Right cardiac atrium (tissue), 5 donors: ENCODE results near the gene PPRC1. TPM values are rescaled to one million over a fixed set of nuclear protein-coding genes. Genes with fewer than 3 reads are reported as not detected.
"Not testable (repeated sequence)": the region's sequence is repeated elsewhere in the genome, so short reads cannot be mapped to it uniquely, and the experiment has no call there.

ENCODE experiments used
- ATAC-seq, 2 donors: fragments of 200-7000 bp; cut with Tn5 transposase; one replicate each; pipeline versions ENCODE4 v1.8.0 to v1.9.1; 2020; ENCODE audit warnings: moderate library complexity in 2 of 2, mild to moderate bottlenecking in 1 of 2
- DNase-seq, 3 donors: peaks; one replicate each; pipeline ENCODE4 v3.0.0-alpha.2; 2020
- H3K27ac ChIP-seq: one replicate; pipeline ENCODE4 v1.5.1; 2013; ENCODE audit warnings: mild to moderate bottlenecking, low read length, control low read depth, moderate library complexity
- H3K27me3 ChIP-seq: one replicate; pipeline ENCODE4 v1.6.1; 2013; ENCODE audit not compliant: control insufficient read depth, insufficient read depth
- H3K4me1 ChIP-seq: one replicate; pipeline ENCODE4 v1.6.1; 2013; ENCODE audit warnings: low read length; ENCODE audit not compliant: control insufficient read depth, insufficient read depth
- H3K4me3 ChIP-seq: one replicate; pipeline ENCODE4 v1.5.1; 2013; ENCODE audit warnings: low read length, control low read depth
- H3K9me3 ChIP-seq: one replicate; pipeline ENCODE4 v1.6.1; 2013; ENCODE audit warnings: low read length; ENCODE audit not compliant: control insufficient read depth
- WGBS: extraction: QIAGEN DNeasy Blood & Tissue Kit; methylation state at CpG from one replicate; pipeline ENCODE4 v1.1.7; 2013; 5-methylcytosine and 5-hydroxymethylcytosine counted together
- intact Hi-C, 4 donors: fragments of 100-400 bp; cut with DNase I; formaldehyde crosslinking; loops; one replicate each; pipeline versions ENCODE4 v1.11.0 to v1.14.0; 2022 to 2023
- polyA plus RNA-seq: library from polyadenylated mRNA; stranded (reverse); fragments of 200-250 nt; gene quantifications from one replicate; pipeline ENCODE4 v1.2.3, GENCODE V29; 2013
- total RNA-seq, 4 donors: library from RNA; stranded (reverse); fragmentation: NEBNext Ultra II Directional; extraction: Animal tissue kit (Norgen Biotek cat#: 25700); gene quantifications; one replicate each; pipeline ENCODE4 v1.2.1, GENCODE V29; 2021
- donor health status: healthy with polysubstance abuse.
- donor health status: DM: no; HTN: yes; CAD: no.
- donor health status: DM: no; HTN: no; CAD: no.
- donor health status: DM: no; HTN: yes; CAD: no; lungs with severe emphysema.
- donor health status: DM: yes; HTN: yes; CAD: no.

The PPRC1 gene
- total and polyA plus RNA-seq, 5 donors: 11.6 to 28.3 (median 15.0) TPM

DNA sequence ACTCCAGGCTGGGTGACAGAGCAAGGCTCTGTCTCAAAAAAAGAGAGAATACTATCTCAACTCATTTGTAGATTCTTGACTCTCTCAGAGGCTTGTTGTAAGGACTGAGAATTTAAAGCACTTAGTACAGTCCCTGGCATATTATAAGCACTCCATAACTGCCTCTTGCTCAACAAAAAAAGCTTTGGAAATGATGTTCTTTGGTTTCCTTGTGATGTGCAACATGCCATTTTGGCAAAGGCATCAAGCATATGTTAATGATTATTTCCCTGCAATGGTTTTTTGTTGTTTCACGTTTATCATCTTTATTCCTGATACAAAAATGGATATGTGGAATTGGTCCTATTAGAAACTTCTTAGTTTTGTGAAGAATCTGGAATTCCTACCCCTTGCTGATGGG, 35.0 kb downstream of the PPRC1 start:
- WGBS: 49% methylated on average over 1 of the region's 1 CpG
- H3K4me1 ChIP-seq: no peaks in the 10 kb centered on the region
- ATAC-seq: no peak
- no peaks in the 10 kb centered on the region for H3K9me3 ChIP-seq
- no peak for DNase-seq
- no peaks in the 10 kb centered on the region for H3K27me3 ChIP-seq
- H3K4me3 ChIP-seq: no peak overlapping the region
- no peak overlapping the region for H3K27ac ChIP-seq
- intact Hi-C loops: loop anchor here in 2 of 4 donors (10.0 kb wide), 1 partner anchor 187 kb away; no protein-coding TSS in a partner anchor

DNA sequence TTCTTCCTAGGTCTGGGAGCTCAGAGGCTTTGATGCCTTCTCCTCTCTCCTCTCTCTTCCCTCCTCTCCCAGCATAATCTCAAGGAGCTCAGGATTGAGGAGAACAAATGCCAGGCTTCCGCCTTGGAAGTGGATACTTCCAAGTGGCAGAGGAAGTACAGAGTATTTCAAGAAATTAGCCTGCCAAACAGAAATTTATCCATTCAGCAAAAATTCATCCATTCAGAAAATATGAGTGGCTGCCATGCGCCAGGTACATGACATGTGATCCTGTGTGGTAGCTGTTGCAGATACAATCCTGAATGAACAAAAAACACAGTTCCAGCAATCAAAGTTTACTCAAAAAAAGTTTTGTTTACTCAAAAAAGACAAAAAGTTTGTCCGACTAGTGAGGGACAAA, 37.8 kb downstream of the PPRC1 start:
- intact Hi-C loops: loop anchor here in 3 of 4 donors (5.0 to 10.0 kb wide), 3 partner anchors 54 to 187 kb away; partner anchors contain the start of gene ELOVL3 (in 3 of the 3)
- H3K4me3 ChIP-seq: no peak overlapping the region
- H3K27ac ChIP-seq: no peak overlapping the region
- WGBS: 83% methylated on average over 3 of the region's 3 CpGs
- H3K27me3 ChIP-seq: no peaks in the 10 kb centered on the region
- ATAC-seq: no peak
- H3K9me3 ChIP-seq: no peaks in the 10 kb centered on the region
- no peak for DNase-seq
- no peaks in the 10 kb centered on the region for H3K4me1 ChIP-seq

DNA sequence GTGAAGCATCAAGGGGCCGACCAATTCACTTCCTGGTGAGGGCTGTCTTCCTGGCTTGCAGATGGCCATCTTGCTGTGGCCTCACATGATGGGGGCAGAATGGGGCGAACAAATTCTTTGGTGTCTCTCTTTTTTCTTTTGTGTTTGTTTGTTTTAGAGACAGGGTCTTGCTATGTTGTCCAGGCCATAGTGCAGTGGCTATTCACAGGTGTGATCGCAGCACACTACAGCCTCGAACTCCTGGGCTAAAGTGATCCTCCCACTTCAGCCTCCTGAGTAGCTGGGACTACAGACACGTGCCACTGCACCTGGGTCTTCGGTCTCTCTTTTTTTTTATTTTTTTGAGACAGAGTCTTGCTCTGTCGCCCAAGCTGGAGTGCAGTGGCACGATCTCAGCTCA, 39.4 kb downstream of the PPRC1 start:
- WGBS: 85% methylated on average over 8 of the region's 8 CpGs
- ATAC-seq: no peak

DNA sequence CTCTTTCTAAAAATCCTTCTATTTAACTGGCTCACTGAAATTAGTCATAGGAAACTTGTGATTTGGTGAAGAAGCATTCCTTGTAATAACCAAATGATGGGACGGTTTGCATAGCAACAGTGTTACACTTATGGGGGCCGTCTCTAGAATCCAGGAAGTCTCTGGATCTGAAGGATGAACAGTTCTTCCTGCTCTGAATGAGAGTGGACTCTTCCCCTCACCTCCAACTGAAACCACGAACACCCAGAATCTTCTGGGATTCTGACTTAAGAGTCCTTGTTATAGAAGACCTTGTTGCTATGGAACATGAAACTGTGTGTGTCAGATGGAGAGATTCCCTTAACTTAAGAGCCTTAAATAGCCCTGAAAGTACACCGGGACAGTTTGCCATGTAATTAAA, 42.6 kb downstream of the PPRC1 start:
- Histone ChIP-seq H3K27me3 (no peaks in the 10 kb centered on the region), H3K4me1 (no peaks in the 10 kb centered on the region), H3K27ac (no peak overlapping the region), H3K9me3 (no peaks in the 10 kb centered on the region), H3K4me3 (no peak overlapping the region)
- 29% methylated on average over 4 of the region's 4 CpGs for WGBS
- DNase-seq: no peak
- no peak for ATAC-seq
- intact Hi-C loops: loop anchor here in 1 of 4 donors (10.0 kb wide), 1 partner anchor 49 kb away; the partner anchor contains the start of gene ELOVL3

More for the DNA sequence above, 39.4 kb downstream of the PPRC1 start:
- Histone ChIP-seq H3K4me1 (no peaks in the 10 kb centered on the region), H3K4me3 (no peak overlapping the region), H3K9me3 (no peaks in the 10 kb centered on the region), H3K27ac (no peak overlapping the region), H3K27me3 (no peaks in the 10 kb centered on the region)
- intact Hi-C loops: loop anchor here in 3 of 4 donors (5.0 to 10.0 kb wide), 3 partner anchors 53 to 185 kb away; partner anchors contain the start of gene ELOVL3 (in 3 of the 3)
- DNase-seq: no peak

DNA sequence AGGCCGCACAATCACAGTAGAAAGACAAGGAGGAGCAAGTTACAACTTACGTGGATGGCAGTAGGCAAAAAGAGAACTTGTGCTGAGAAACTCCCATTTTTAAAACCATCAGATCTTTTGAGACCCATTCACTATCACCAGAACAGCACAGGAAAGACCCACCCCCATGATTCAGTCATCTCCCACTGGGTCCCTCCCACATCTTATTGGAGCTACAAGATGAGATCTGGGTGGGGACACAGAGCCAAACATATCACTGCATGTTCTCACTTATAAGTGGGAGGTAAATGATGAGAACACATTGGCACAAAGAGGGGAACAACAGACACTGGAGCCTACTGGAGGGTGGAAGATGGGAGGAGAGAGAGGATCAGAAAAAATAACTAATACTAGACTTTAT, 51.8 kb downstream of the PPRC1 start:
- Histone ChIP-seq H3K4me1 (no peaks in the 10 kb centered on the region), H3K27me3 (no peaks in the 10 kb centered on the region), H3K27ac (no peak overlapping the region), H3K9me3 (no peaks in the 10 kb centered on the region), H3K4me3 (no peak overlapping the region)
- WGBS: 63% methylated on average over 2 of the region's 2 CpGs
- DNase-seq (no peak), ATAC-seq (no peak)
- intact Hi-C loops: no loop called here

DNA sequence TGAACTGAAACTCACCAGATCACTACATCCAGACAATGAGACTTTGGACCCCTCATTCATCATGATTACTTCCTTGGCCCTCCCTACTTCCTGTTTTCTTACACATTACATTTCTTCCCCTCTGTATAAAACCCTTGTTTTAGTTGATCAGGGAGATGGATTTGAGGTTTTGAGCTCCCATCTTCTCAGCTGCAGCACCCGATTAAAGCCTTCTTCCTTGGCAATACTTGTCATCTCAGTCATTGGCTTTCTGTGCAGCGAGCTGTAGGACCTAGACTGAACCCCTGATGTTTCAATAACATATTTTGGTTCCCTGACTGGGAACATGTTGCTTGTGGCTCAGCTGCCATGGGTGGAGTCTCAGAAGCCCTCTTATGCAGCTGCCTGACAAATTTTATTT, 52.4 kb downstream of the PPRC1 start:
- Histone ChIP-seq H3K4me1 (no peaks in the 10 kb centered on the region), H3K9me3 (no peaks in the 10 kb centered on the region), H3K27ac (no peak overlapping the region), H3K4me3 (no peak overlapping the region), H3K27me3 (no peaks in the 10 kb centered on the region)
- 69% methylated on average over 2 of the region's 2 CpGs for WGBS
- DNase-seq (no peak), ATAC-seq (no peak)
- intact Hi-C loops: no loop called here

DNA sequence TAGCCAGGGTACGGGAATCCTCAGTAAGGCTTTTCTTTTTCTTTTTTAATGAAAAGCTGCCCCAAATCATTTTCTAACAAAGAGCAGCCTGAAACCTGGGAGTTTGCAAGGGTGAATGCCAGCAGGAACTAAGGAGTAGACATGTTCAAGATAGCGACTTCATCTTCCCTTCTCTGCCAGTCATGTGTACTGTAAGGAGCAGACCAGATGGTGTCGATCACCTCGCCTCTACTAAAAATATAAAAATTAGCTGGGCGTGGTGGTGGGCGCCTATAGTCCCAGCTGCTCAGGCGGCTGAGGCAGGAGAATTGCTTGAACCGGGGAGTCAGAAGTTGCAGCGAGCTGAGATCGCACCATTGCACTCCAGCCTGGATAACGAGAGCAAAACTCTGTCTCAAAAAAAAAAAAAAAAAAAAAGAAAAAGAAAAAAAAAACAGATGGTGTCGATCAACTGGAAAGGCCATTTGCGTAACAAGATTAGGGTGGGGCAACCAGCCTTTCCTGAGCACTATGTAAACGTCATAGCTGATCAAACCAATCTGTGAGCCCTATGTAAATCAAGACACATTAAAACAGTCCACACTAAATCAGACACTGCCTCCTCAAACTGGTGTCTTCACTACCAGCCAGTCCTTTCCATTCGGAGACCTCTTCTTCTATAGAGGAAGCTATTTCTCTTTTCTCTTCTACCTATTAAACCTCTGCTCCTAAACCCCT, 53.1 kb downstream of the PPRC1 start:
- DNase-seq (no peak), ATAC-seq (peak in 1 of 2 donors; percentile 40)
- 74% methylated on average over 15 of the region's 15 CpGs for WGBS
- Histone ChIP-seq H3K4me3 (no peak overlapping the region), H3K9me3 (no peaks in the 10 kb centered on the region), H3K4me1 (no peaks in the 10 kb centered on the region), H3K27me3 (no peaks in the 10 kb centered on the region), H3K27ac (no peak overlapping the region)
- intact Hi-C loops: no loop called here

DNA sequence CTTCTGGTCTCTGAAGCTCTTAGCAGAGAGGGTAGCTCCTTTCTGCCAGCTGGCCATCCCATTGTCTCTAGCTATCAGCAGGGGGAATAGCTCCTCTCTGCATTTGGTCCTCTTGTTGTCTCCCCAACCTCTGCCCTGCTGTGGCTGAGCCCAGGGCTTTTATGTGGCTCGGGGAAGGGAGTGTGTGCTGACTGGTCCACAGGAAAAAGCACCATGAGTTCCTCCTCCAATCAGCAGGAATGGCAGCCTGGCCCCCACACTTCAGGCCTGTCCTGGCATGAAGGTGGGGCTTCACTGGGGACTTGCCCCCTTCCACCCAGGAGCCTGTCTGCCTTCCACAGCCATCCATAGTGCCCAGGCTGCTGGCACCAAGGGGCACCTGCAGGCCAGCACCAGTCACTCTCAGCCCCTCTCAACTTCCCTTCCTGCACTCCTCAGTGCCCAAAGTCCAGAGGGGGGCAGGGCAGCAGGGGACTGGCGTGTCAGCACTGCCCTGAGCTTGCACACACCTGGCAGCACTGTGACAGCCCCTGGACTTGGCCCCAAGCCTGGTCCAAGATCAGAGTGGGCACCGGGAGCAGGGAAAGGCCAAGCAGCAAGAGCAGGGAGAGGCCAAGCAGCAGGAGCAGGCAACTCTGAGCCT, 55.6 kb downstream of the PPRC1 start:
- DNase-seq (no peak), ATAC-seq (peak in 1 of 2 donors; percentile 22)
- intact Hi-C loops: no loop called here
- H3K4me3 ChIP-seq: no peak overlapping the region
- 65% methylated on average over 3 of the region's 3 CpGs for WGBS
- H3K4me1 ChIP-seq: no peaks in the 10 kb centered on the region
- no peaks in the 10 kb centered on the region for H3K27me3 ChIP-seq
- H3K9me3 ChIP-seq: no peaks in the 10 kb centered on the region
- H3K27ac ChIP-seq: no peak overlapping the region

DNA sequence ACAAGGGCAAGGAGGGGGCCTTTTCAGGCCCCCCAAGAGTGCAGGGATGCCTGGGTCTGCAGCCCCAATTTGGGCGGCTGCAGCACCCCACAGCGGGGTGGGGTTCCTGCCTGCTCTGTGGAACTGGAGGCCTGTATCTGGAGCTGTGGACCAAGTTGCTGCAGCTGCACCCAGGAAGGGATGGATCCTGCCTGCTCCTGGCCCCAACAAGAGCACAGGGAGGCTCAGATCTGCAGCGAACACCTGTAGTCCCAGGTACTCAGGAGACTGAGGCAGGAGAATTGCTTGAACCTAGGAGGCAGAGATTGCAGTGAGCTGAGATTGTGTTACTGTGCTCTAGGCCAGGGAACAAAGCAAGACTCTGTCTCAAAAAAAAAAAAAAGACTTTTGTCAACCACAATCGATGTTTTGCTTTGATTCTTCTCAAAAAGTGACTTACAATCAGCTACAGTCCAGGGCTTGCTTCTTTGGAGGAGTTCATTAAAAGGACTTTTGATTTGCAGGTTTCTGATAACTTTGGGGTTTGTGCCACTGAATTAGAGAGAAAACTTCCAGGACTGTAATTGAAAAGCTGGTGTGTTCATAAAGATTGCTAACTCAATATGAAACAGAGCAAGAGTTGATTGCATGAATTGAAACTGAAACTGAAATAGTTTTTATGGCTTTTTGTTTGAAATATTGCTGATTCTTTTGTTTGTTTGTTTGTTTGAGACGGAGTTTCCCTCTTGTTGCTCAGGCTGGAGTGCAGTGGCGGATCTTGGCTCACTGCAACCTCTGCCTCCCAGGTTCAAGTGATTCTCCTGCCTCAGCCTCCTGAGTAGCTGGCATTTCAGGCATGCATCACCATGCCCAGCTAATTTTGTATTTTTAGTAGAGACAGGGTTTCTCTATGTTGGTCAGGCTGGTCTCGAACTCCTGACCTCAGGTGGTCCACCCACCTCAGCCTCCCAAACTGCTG, 56.4 kb downstream of the PPRC1 start:
- H3K4me3 ChIP-seq, DNase-seq, intact Hi-C loops, H3K9me3 ChIP-seq, H3K27me3 ChIP-seq, ATAC-seq, H3K27ac ChIP-seq, H3K4me1 ChIP-seq: not testable (repeated sequence)
- 77% methylated on average over 7 of the region's 7 CpGs for WGBS

DNA sequence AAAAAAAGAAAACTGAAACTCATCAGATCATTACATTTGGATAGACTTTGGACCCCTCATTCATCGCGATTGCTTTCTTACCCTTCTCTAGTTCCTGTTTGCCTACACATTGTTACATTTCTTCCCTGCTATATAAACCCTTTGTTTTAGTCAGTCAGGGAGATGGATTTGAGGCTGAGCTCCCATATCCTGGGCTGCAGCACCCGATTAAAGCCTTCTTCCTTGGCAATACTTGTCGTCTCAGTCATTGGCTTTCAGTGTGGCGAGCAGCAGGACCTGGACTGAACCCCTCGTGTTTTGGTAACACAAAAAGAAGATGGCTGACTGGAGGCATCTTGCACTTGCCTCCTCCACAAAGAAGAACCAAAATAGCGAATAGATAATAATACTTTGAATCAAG, 59.1 kb downstream of the PPRC1 start:
- intact Hi-C loops: no loop called here
- H3K9me3 ChIP-seq: no peaks in the 10 kb centered on the region
- 82% methylated on average over 7 of the region's 7 CpGs for WGBS
- ATAC-seq (no peak), DNase-seq (no peak)
- no peak overlapping the region for H3K4me3 ChIP-seq
- H3K27me3 ChIP-seq: no peaks in the 10 kb centered on the region
- no peak overlapping the region for H3K27ac ChIP-seq
- H3K4me1 ChIP-seq: no peaks in the 10 kb centered on the region
